Nephron (organoid): ENCODE results near the gene PIGU.

Source experiments
- H3K27ac Mint-ChIP-seq, 3 experiments: 2 replicates each; pipeline ENCODE4 v1.8.0; 2020; ENCODE audit warnings: mixed read lengths in 3 of 3, mild to moderate bottlenecking in 2 of 3, moderate library complexity in 1 of 3
- H3K27me3 Mint-ChIP-seq: 2 replicates; pipeline ENCODE4 v1.8.0; 2021; ENCODE audit warnings: low read depth, mild to moderate bottlenecking, moderate library complexity, mixed read lengths
- H3K36me3 Mint-ChIP-seq: 2 replicates; pipeline ENCODE4 v1.8.0; 2020; ENCODE audit warnings: low read depth, mixed read lengths
- H3K4me1 Mint-ChIP-seq: 2 replicates; pipeline ENCODE4 v1.8.0; 2020; ENCODE audit warnings: mixed read lengths
- H3K4me3 Mint-ChIP-seq, 3 experiments: 2 replicates each; pipeline ENCODE4 v1.8.0; 2020; ENCODE audit warnings: mild to moderate bottlenecking in 3 of 3, mixed read lengths in 3 of 3, moderate library complexity in 2 of 3
- H3K9me3 Mint-ChIP-seq: 2 replicates; pipeline ENCODE4 v1.8.0; 2020; ENCODE audit warnings: mixed read lengths
- CTCF ChIP-seq, 3 experiments: fragments of 200-600 bp; sonication (generic); IDR thresholded peaks; one replicate each; pipeline ENCODE4 v1.5.0; 2021; ENCODE audit warnings: antibody characterized with exemption in 3 of 3; ENCODE audit not compliant: unreplicated experiment in 3 of 3

PIGU gene

DNA sequence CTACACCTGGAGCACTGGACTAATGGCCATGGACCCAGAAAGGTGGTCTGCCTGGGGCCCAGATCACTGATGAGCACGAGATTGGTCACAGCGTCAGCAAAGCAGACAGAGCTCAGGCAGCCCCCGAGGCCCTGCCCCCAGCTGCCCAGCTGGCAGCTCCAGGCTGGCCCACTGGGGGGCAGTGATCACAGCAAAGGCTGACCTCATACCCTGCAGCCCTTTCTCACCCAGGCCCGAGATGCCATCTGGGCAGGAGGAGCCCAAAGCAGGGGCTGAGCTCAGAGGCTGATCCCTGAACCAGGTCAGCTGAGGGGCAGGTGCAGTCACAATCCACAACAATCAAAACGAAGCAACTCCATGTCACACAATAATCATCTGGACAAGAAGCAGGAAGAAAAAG is 114.3 kb downstream of the PIGU start:
- no peaks in the 10 kb centered on the region for H3K9me3 Mint-ChIP-seq
- TF ChIP-seq CTCF (IDR thresholded peaks at IDR 0.05; ENCODE audit: unreplicated experiment in 3 of 3): no peak
- peaks cover 6% of the 10 kb centered on the region for H3K4me1 Mint-ChIP-seq
- H3K4me3 Mint-ChIP-seq: no peak overlapping the region
- no peak overlapping the region for H3K27ac Mint-ChIP-seq
- peaks cover 6% of the 10 kb centered on the region for H3K36me3 Mint-ChIP-seq
- H3K27me3 Mint-ChIP-seq: no peaks in the 10 kb centered on the region

- Mint-ChIP-seq H3K36me3 (peaks cover 3% of the 10 kb centered on the region), H3K4me1 (peaks cover 6% of the 10 kb centered on the region), H3K27me3 (no peaks in the 10 kb centered on the region), H3K9me3 (no peaks in the 10 kb centered on the region), H3K4me3 (peak overlapping the region; percentile 54 to 77 (median 76)), H3K27ac (peak overlapping the region in 1 of 3 experiments; percentile 6)
- TF ChIP-seq CTCF (IDR thresholded peaks at IDR 0.05; ENCODE audit: unreplicated experiment in 3 of 3): no peak
Observed at GRCh38 chr20:34561661-34562060, 115.2 kb downstream of the PIGU start.

DNA sequence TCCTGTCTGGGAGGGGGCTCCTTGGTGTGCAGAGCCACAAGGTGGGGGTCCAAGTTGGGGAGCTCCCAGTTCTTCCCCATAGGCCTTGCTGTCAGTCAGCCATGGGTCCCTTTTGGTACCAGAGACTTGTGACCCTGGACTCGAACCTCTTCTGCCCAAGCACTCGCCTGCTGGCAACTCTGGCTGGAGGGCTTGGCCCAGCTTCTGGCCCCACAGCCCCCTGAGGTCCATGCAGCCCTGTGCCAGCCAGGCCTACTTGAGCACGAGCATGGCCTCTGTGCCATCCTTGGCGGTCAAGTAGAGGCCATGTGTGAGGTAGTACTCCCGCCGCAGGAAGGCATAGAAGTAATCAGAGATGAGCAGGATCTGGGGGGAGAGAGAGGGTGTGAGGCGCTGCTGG is 116.3 kb downstream of the PIGU start:
- no peak for TF ChIP-seq CTCF (IDR thresholded peaks at IDR 0.05; ENCODE audit: unreplicated experiment in 3 of 3)
- Mint-ChIP-seq H3K9me3 (no peaks in the 10 kb centered on the region), H3K27ac (peak overlapping the region in 1 of 3 experiments; percentile 82), H3K4me3 (peak overlapping the region in 2 of 3 experiments; percentile 76 to 88), H3K36me3 (peaks cover 2% of the 10 kb centered on the region), H3K4me1 (peaks cover 6% of the 10 kb centered on the region), H3K27me3 (no peaks in the 10 kb centered on the region)

DNA sequence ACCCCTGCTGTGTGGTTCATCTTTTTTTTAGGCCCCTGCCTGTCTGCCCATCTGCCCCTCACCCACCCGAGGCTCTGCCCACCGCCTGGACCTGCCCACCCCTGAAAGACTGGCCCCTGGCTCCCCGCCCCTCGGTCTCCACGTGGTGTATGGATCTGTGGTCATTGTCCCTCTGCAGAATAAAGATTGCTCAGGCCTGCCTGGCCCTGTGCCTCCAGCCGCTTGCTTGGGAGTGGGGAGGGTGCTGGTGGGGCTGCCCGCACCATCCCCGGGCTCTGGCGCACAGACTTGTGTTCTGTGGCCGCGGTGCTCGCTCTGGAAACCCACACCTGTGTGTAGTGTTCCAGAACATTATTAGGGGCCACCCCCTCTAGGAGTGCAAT is 116.8 kb downstream of the PIGU start:
- H3K27me3 Mint-ChIP-seq: no peaks in the 10 kb centered on the region
- no peak for TF ChIP-seq CTCF (IDR thresholded peaks at IDR 0.05; ENCODE audit: unreplicated experiment in 3 of 3)
- H3K9me3 Mint-ChIP-seq: no peaks in the 10 kb centered on the region
- peak overlapping the region; percentile 76 to 88 (median 87) for H3K4me3 Mint-ChIP-seq
- peaks cover 6% of the 10 kb centered on the region for H3K4me1 Mint-ChIP-seq
- H3K27ac Mint-ChIP-seq: peak overlapping the region in 1 of 3 experiments; percentile 82
- H3K36me3 Mint-ChIP-seq: no peaks in the 10 kb centered on the region

DNA sequence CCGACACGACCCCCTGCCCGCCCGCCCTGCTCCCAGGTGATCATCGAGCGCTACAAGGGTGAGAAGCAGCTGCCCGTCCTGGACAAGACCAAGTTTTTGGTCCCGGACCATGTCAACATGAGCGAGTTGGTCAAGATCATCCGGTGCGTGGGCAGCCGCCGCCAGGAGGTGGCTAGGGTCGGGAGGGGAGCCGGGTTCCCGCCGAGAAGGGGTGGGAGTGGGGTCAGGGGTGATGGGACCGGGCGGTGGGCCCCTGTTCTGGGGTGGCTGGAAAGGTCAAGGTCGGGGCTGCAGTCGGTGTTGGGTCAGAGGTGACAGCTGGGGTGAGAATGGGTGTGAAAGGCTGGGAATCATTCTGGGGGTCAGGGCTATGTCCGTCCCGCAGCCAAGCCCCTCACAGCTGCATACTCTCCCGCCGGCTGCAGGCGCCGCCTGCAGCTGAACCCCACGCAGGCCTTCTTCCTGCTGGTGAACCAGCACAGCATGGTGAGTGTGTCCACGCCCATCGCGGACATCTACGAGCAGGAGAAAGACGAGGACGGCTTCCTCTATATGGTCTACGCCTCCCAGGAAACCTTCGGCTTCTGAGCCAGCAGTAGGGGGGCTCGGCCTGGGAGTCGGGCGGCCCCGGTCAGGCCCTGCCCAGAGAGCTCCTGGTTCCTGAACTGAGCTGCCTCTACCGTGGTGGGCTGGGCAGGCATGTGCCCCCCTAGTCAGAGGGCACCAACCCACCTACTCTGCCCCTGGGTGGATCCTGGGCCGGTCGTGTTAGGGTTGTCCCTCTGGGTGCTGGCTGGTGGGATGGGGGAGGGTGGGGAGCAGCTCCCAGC is 117.4 kb downstream of the PIGU start:
- Mint-ChIP-seq H3K27me3 (no peaks in the 10 kb centered on the region), H3K36me3 (no peaks in the 10 kb centered on the region), H3K9me3 (no peaks in the 10 kb centered on the region), H3K4me1 (peaks cover 6% of the 10 kb centered on the region), H3K27ac (peak overlapping the region in 2 of 3 experiments; percentile 44 to 88), H3K4me3 (peak overlapping the region; percentile 76 to 88 (median 87))
- TF ChIP-seq CTCF (IDR thresholded peaks at IDR 0.05; ENCODE audit: unreplicated experiment in 3 of 3): no peak
